Ammon's horn (tissue), 1 donor: ENCODE measurements around the gene ULBP3.
A peak's percentile ranks its signal among the peaks of the same experiment; 100 is the strongest.

Experiments used
- DNase-seq: peaks from one replicate; pipeline ENCODE4 v3.0.0-alpha.2; 2016; ENCODE audit warnings: low spot score

The ULBP3 gene

DNA sequence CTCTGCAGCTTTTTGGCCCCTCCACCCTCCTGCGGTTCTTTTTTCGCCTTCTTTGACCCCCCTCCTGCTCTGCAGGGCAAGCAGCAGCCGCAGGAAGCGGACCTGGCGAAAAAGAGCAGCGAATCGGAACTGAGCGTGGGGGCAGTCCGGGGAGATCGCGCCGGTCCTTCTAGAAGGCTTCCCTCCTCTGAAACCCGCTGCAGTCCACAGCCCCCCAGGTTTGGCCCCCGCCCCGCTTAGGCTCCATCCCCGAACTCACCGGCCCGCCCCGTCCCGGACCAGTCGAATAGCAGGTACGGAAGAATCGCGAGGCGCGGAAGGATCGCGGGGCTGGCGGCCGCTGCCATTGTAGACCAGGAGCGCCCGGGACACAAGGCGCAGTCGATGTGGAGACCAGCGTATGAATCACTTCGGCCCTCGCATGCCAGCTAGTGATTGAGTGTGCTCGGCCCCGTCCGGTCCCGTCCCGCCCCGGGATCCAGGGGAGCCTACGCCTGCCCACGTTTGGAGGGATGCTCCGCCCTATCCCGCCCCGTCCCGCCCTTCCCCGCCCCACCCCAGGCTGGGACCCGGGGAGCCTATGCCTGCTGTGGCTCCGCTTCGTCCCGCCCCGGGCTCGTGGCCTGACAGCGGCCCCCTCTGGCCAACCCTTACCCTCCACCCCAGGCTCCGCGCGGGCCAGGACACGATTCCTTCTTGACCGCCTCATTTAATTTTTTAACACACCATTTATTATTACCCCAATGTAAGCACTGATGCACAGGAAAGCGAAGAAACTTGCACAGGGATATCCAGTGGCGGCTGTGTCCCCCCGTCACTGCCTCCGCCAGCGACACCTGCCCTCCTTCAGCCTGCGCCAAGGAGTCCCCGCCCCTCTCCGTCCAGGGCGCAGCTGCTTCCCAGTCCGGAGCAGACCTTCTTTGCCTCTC, at the start of gene ULBP3:
ULBP3 (minus strand) TSS at position 402 of the 929 bp plus-strand sequence; CDS start at position 347, 55 bp downstream.
- DNase-seq: peak; percentile 78

DNA sequence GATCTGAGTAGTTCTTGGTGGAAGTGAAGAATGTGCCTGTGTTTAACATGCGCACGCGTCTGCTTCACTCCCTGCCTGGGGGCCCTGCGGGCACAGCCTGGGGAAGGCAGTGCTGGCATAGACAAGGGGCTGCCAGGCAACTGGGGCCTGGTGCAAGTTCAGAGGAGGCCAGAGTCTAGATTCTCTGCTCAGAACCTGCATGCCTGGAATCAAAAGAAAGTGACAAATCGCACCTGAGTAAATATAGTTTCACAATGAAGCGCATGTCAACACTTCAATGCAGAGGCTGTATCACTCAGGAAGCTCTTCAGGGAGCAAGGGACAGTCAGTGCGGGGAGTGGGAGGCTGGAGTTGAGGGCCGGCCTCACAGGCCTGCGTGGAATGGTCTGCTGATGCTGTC, 49.7 kb upstream of the ULBP3 start:
- DNase-seq: no peak

DNA sequence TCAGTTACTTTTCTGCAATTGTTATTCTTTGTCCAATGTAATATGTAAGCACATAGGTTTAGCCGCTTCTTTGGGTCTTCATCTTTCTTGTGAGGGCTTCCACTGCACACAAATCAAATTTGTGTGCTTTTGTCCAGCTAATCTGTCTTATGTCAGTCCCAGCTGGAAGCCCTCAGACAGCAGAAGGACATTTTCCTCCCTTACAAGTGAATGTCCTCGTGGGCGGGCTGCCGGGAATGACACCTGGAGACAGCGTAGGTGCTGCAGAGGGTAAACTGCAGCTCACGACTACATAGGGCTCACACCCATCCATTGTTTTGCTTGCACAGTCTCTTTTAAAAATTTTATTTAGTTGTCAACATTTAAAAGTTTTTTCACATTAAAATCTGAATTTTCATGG, 49.3 kb upstream of the ULBP3 start:
- no peak for DNase-seq

GRCh38 chr6:150116200-150116800, 47.4 kb upstream of the ULBP3 start:
- no peak for DNase-seq

DNA sequence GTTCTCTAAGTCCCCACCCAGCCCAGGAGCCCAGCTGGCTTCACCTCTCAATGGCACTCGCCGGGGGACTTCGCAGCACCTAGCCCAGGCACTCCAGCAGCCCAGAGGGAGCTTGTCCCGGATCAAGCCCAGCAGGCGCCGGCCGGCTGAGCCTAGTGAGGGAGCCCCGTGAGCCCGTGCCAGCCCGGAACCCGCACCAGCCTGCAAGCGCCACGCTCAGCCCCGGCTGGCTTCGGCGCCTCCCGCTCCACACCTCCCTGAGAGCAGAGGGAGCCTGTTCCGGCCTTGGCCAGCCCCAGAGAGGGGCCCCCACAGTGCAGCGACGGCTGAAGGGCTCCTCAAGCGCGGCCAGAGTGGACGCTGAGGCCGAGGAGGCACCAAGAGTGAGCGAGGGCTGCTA, 46.8 kb upstream of the ULBP3 start:
- DNase-seq: no peak

GRCh38 chr6:150112233-150112632, 43.3 kb upstream of the ULBP3 start:
- no peak for DNase-seq

GRCh38 chr6:150102750-150103270, 33.9 kb upstream of the ULBP3 start:
- no peak for DNase-seq

- DNase-seq: no peak
Observed at GRCh38 chr6:150100745-150101144, 31.8 kb upstream of the ULBP3 start.

GRCh38 chr6:150099953-150100352, 31.0 kb upstream of the ULBP3 start:
- no peak for DNase-seq

DNA sequence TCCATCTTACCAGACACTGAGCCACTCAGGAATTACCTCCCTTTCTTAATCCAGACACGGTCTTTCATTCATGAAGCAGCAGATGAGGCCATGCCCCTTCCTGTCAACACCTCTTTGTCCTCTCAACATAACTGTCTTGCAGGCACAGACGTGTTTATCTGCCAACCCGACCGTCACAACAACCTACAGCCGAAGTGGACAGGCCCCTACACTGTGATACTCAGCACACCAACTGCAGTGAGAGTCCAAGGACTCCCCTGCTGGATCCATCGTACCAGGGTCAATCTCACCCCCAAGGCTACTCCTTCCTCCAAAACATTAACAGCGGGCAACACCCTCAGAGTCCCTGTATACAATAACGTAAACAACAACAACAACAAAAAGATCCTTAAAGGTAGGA, 30.6 kb upstream of the ULBP3 start:
- DNase-seq: no peak

DNA sequence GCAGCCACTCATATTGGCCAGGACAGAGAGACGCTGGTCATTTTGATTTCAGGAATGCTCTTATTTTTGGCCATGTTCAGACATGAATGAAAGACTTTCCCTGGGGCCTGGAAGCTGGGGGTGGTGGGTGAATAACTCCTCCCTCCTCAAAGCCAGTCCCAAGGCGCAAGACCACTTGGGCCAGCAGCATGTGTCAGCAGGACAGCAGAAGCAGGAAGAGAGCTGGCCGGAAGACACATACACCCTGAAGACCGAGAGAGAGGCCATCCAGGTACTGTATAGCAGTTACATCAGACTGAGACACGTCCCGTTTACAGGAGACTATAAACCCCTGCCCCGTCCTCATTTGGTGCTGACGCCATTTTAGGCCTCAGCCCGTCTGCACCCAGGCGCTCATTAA, 29.2 kb upstream of the ULBP3 start:
- no peak for DNase-seq

DNA sequence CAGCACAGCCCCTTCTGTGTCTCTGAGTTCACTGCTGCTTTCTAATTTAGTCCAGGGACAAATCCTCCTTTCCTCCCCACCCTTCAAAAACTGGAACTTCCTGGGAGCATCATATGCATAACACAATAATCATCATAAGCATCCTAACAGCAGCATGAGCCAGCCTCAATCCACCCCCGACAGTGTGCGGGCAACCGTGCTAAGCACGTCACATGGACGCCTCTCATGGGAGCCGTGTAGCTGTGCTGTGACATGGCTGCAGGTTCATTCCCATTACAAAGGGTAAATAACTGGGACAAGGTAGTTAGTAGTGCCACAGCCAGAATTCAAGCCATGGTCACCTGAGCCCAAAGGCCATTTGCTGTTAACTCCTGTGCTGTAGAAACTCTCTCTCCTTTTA, 24.5 kb upstream of the ULBP3 start:
- DNase-seq: peak; percentile 58

DNA sequence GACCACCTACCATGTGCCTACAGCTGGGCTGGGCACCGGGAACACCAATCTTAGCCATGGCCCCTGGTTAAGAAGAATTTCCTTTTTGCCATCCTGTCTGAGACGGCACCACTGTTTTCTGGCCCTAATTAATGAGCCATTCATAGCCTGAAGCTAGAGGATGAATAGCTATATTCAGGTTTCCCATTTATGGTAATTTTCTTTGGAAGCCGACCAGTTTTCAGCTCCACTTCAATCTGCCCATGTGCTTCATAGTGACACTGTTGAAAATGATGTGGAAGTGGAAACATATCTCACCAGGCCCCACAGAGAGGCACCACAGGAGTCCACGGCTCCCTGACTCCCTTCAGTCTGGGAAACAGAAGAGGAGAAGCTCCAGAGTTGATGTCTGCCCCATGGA, 22.6 kb upstream of the ULBP3 start:
- DNase-seq: peak; percentile 75

- DNase-seq: no peak
Observed at GRCh38 chr6:150090328-150090727, 21.4 kb upstream of the ULBP3 start.

- peak; percentile 50 for DNase-seq
Observed at GRCh38 chr6:150088481-150089154, 19.7 kb upstream of the ULBP3 start.

GRCh38 chr6:150087336-150087735, 18.4 kb upstream of the ULBP3 start:
- DNase-seq: no peak

DNA sequence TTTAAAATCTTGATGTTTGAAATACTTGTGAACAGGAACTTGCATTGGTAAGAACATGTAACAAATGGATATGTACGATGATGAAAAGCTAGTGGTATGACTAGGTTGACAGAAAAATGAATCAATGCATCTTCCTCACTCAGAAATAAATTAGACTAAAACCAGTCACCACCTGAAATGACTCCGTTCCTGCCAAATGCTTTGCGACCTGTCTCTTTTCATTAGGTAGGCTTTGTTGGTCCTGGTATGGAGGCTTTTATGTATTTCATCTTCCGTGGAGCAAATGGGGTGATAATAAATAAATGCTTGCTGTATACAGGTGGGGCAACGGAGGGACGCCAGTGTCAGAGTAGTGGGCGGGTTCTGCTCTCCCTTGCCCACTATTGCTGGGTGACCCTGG, 17.1 kb upstream of the ULBP3 start:
- no peak for DNase-seq

GRCh38 chr6:150084426-150084825, 15.5 kb upstream of the ULBP3 start:
- DNase-seq: no peak

DNA sequence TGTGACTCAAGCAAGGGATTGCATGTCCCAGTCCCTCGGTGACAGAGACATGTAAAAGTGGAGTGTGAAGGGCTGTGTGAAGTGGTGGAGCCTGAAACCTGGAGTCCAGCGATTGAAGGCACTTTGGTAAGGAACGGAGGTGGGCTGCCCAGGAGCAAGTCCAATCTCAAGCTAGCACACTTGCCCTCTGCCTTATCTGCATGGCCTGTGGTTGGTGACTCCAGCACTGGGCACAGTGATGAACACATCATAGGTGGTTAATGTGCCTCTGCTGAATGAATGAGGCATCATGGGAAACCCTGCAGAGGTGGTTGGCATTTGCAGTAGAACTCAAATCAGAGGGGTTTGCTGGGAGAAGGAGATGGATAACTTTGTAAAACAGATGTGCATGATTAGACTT, 14.9 kb upstream of the ULBP3 start:
- no peak for DNase-seq

DNA sequence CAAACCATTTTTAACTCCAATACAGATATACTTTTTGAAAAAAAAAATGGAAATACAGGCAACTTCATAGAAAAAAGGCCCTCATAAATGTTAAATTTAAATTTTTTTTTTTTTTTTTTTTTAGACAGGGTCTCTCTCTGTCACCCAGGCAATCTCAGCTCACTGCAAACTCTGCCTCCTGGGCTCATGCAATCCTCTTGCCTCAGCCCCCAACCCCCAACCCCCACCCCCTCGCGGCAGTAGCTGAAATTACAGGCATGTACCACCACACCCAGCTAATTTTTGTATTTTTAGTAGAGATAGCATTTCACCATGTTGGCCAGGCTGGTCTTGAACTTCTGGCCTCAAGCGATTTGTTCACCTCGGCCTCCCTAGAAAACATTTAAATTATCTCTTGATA, 12.8 kb upstream of the ULBP3 start:
- DNase-seq: no peak

DNA sequence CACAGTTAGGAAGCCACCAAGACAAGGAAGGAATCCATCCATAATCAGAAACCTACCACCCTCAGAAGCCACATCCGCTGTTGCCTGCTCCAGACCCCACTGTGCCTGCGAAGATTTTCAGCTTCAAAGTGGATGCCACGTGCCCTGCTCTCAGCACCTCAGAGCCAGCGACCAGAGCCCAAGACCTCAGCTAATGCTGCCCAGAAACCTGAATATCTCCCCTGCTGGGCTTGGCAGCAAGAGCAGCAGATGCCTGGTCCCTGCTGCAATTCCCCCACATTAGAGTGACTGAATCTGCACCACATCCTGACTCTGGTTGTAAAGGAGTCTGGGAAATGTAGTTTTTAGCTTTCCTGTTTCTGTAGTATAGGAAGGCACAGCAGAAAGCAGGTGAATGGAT, 10.7 kb upstream of the ULBP3 start:
- peak; percentile 35 for DNase-seq

GRCh38 chr6:150078788-150079187, 9.9 kb upstream of the ULBP3 start:
- DNase-seq: no peak
